HL-60 (cell line): Measurements from ENCODE around the gene CNTN5.

Experiments
- POLR2AphosphoS5 ChIP-seq: IDR thresholded peaks from 2 replicates; pipeline ENCODE4 v1.6.1; 2012; ENCODE audit warnings: low read depth
- SPI1 ChIP-seq: IDR thresholded peaks from 2 replicates; pipeline ENCODE4 v1.6.1; 2012; ENCODE audit warnings: low read depth, mild to moderate bottlenecking, borderline replicate concordance
- TF ChIP-seq, protein P1 (sequence below): IDR thresholded peaks from one replicate; pipeline ENCODE4 v1.5.1; 2011; ENCODE audit warnings: low read length, control low read depth, inconsistent platforms; ENCODE audit not compliant: insufficient read depth
- TF ChIP-seq, protein P2 (sequence below): IDR thresholded peaks from 2 replicates; pipeline ENCODE4 v1.6.1; 2012; ENCODE audit warnings: low read depth; ENCODE audit not compliant: insufficient replicate concordance

DNA sequence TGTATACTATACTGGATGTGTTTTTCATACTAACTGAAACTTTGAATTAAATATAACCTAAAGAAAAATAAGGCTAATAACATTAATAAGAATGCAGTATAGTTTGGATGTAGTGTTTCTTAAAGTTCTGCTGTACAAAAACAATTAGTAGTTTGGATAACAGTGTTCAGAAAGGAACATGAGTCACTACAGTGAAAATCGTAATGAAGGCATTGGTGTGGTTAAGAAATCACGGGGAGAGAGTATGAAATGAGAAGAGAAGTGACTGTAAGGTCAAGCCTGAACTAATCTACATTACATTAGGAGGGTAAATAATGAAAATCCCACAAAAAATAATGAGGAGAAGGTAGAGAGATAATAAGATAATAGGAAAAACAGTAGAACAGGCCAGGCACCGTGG, 939.8 kb downstream of the CNTN5 start:
- TF ChIP-seq, protein P1, sequence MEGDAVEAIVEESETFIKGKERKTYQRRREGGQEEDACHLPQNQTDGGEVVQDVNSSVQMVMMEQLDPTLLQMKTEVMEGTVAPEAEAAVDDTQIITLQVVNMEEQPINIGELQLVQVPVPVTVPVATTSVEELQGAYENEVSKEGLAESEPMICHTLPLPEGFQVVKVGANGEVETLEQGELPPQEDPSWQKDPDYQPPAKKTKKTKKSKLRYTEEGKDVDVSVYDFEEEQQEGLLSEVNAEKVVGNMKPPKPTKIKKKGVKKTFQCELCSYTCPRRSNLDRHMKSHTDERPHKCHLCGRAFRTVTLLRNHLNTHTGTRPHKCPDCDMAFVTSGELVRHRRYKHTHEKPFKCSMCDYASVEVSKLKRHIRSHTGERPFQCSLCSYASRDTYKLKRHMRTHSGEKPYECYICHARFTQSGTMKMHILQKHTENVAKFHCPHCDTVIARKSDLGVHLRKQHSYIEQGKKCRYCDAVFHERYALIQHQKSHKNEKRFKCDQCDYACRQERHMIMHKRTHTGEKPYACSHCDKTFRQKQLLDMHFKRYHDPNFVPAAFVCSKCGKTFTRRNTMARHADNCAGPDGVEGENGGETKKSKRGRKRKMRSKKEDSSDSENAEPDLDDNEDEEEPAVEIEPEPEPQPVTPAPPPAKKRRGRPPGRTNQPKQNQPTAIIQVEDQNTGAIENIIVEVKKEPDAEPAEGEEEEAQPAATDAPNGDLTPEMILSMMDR, result no peak
- TF ChIP-seq POLR2AphosphoS5, result no peak
- TF ChIP-seq, protein P2, sequence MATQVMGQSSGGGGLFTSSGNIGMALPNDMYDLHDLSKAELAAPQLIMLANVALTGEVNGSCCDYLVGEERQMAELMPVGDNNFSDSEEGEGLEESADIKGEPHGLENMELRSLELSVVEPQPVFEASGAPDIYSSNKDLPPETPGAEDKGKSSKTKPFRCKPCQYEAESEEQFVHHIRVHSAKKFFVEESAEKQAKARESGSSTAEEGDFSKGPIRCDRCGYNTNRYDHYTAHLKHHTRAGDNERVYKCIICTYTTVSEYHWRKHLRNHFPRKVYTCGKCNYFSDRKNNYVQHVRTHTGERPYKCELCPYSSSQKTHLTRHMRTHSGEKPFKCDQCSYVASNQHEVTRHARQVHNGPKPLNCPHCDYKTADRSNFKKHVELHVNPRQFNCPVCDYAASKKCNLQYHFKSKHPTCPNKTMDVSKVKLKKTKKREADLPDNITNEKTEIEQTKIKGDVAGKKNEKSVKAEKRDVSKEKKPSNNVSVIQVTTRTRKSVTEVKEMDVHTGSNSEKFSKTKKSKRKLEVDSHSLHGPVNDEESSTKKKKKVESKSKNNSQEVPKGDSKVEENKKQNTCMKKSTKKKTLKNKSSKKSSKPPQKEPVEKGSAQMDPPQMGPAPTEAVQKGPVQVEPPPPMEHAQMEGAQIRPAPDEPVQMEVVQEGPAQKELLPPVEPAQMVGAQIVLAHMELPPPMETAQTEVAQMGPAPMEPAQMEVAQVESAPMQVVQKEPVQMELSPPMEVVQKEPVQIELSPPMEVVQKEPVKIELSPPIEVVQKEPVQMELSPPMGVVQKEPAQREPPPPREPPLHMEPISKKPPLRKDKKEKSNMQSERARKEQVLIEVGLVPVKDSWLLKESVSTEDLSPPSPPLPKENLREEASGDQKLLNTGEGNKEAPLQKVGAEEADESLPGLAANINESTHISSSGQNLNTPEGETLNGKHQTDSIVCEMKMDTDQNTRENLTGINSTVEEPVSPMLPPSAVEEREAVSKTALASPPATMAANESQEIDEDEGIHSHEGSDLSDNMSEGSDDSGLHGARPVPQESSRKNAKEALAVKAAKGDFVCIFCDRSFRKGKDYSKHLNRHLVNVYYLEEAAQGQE, result no peak
- TF ChIP-seq SPI1, result no peak
